ENCODE results near the gene KCTD7.
"Not testable (repeated sequence)": the region's sequence is repeated elsewhere in the genome, so short reads cannot be mapped to it uniquely, and the experiment has no call there.

- not testable (repeated sequence) for TF ChIP-seq POLR2A, CTCF (IDR thresholded peaks at IDR 0.05)
Observed at GRCh38 chr7:66651026-66651425, 22.3 kb downstream of the KCTD7 start.
